Endodermal cell (in vitro differentiated cells): ENCODE data around the gene PTPRQ. TPM values are rescaled to one million over a fixed set of nuclear protein-coding genes. Genes with fewer than 3 reads are reported as not detected.

ENCODE experiments used
- DNase-seq: peaks from one replicate; pipeline ENCODE4 v3.0.0-alpha.2; 2017
- H3K27ac ChIP-seq: 2 replicates; pipeline ENCODE4 v1.5.1; 2013; ENCODE audit warnings: mild to moderate bottlenecking, low read depth, low read length, moderate library complexity
- H3K27me3 ChIP-seq: 2 replicates; pipeline ENCODE4 v1.6.1; 2013; ENCODE audit warnings: mild to moderate bottlenecking, low read length, moderate library complexity; ENCODE audit not compliant: insufficient read depth, control insufficient read depth, poor library complexity, severe bottlenecking
- H3K36me3 ChIP-seq: 2 replicates; pipeline ENCODE4 v1.7.0; 2013; ENCODE audit warnings: mild to moderate bottlenecking, low read length, moderate library complexity; ENCODE audit not compliant: control insufficient read depth, insufficient read depth
- H3K4me1 ChIP-seq: one replicate; pipeline ENCODE4 v1.7.0; 2013; ENCODE audit warnings: low read length; ENCODE audit not compliant: control insufficient read depth, insufficient read depth
- H3K4me3 ChIP-seq: 2 replicates; pipeline ENCODE4 v1.5.1; 2013; ENCODE audit warnings: mild to moderate bottlenecking, low read length, moderate library complexity
- H3K9ac ChIP-seq: 2 replicates; pipeline ENCODE4 v1.6.1; 2013; ENCODE audit warnings: mild to moderate bottlenecking, low read length, moderate library complexity; ENCODE audit not compliant: poor library complexity, severe bottlenecking; ENCODE audit errors: extremely low read depth
- H3K9me3 ChIP-seq: 2 replicates; pipeline ENCODE4 v1.6.1; 2013; ENCODE audit warnings: mild to moderate bottlenecking, low read length, moderate library complexity; ENCODE audit not compliant: control insufficient read depth
- H3K27ac Mint-ChIP-seq: 2 replicates; pipeline ENCODE4 v1.8.0; 2020; ENCODE audit warnings: mixed read lengths
- H3K27me3 Mint-ChIP-seq: 2 replicates; pipeline ENCODE4 v1.8.0; 2021; ENCODE audit warnings: mild to moderate bottlenecking, mixed read lengths; ENCODE audit not compliant: insufficient read depth
- H3K36me3 Mint-ChIP-seq: 2 replicates; pipeline ENCODE4 v1.8.0; 2020; ENCODE audit warnings: low read depth, mixed read lengths
- H3K4me1 Mint-ChIP-seq: 2 replicates; pipeline ENCODE4 v1.8.0; 2020; ENCODE audit warnings: mixed read lengths
- H3K4me3 Mint-ChIP-seq: 2 replicates; pipeline ENCODE4 v1.8.0; 2020; ENCODE audit warnings: mild to moderate bottlenecking, moderate library complexity, mixed read lengths
- H3K9me3 Mint-ChIP-seq: 2 replicates; pipeline ENCODE4 v1.8.0; 2020; ENCODE audit warnings: mild to moderate bottlenecking, mixed read lengths
- WGBS, 2 experiments: methylation state at CpG; one replicate each; pipeline versions ENCODE4 v1.1.5 to v1.1.7; 2013; ENCODE audit warnings: missing lambda C conversion rate in 2 of 2, mixed read lengths in 1 of 2; ENCODE audit not compliant: insufficient coverage in 1 of 2, insufficient read length in 1 of 2; 5-methylcytosine and 5-hydroxymethylcytosine counted together
- total RNA-seq, 2 donors: library from RNA; stranded (reverse); fragmentation: NEBNext Ultra II Directional in 1 of 2; extraction: Animal tissue kit (Norgen Biotek cat#: 25700) in 1 of 2; gene quantifications; 2 replicates in 1 of 2; 3 replicates in 1 of 2; pipeline ENCODE4 v1.2.1, GENCODE V29; 2021
- TF ChIP-seq, protein P1 (sequence below): fragments of 200-600 bp; sonication (generic); conservative IDR thresholded peaks from 2 replicates; pipeline ENCODE4 v1.5.0; 2021; ENCODE audit warnings: antibody characterized with exemption, mild to moderate bottlenecking

PTPRQ gene
- total RNA-seq, 2 donors from 2014 or later = 0.13 TPM; not detected in 1

DNA sequence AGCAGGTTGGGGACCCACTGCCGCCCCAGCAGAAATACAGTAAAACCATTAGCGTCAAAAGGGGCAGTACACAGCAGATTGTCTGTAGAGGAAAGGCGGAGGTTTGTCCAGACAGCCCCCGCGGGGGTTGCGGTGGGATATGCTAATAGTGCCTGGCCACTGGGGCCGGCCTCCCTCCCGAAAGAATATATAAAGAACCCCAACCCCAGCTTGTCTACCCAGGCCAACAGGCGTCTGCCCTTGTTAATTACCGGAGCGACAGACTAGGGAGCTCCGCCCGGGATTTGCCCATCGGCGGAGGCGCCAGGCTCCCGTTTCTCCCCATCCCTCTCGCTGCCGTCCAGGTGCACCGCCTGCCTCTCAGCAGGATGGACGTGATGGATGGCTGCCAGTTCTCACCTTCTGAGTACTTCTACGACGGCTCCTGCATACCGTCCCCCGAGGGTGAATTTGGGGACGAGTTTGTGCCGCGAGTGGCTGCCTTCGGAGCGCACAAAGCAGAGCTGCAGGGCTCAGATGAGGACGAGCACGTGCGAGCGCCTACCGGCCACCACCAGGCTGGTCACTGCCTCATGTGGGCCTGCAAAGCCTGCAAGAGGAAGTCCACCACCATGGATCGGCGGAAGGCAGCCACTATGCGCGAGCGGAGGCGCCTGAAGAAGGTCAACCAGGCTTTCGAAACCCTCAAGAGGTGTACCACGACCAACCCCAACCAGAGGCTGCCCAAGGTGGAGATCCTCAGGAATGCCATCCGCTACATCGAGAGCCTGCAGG lies 272.8 kb downstream of the PTPRQ start, which contains the start of gene MYF5:
MYF5 (plus strand) TSS at position 217 of the 774 bp plus-strand sequence; CDS start at position 369, 152 bp downstream.
- Mint-ChIP-seq H3K4me3 (no peak within 1 kb of the TSS), H3K27ac (no peak within 1 kb of the TSS), H3K9me3 (no peaks in the 10 kb centered on the region), H3K27me3 (peaks cover 39% of the 10 kb centered on the region), H3K4me1 (peaks cover 39% of the 10 kb centered on the region), H3K36me3 (no peaks in the 10 kb centered on the region)
- Histone ChIP-seq H3K27ac (no peak within 1 kb of the TSS), H3K36me3 (no peaks in the 10 kb centered on the region), H3K9me3 (no peaks in the 10 kb centered on the region), H3K4me3 (no peak within 1 kb of the TSS), H3K27me3 (peaks cover 11% of the 10 kb centered on the region), H3K4me1 (peaks cover 9% of the 10 kb centered on the region), H3K9ac (no peak within 1 kb of the TSS)
- peak; percentile 63 for DNase-seq
- TF ChIP-seq, protein P1, sequence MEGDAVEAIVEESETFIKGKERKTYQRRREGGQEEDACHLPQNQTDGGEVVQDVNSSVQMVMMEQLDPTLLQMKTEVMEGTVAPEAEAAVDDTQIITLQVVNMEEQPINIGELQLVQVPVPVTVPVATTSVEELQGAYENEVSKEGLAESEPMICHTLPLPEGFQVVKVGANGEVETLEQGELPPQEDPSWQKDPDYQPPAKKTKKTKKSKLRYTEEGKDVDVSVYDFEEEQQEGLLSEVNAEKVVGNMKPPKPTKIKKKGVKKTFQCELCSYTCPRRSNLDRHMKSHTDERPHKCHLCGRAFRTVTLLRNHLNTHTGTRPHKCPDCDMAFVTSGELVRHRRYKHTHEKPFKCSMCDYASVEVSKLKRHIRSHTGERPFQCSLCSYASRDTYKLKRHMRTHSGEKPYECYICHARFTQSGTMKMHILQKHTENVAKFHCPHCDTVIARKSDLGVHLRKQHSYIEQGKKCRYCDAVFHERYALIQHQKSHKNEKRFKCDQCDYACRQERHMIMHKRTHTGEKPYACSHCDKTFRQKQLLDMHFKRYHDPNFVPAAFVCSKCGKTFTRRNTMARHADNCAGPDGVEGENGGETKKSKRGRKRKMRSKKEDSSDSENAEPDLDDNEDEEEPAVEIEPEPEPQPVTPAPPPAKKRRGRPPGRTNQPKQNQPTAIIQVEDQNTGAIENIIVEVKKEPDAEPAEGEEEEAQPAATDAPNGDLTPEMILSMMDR = no peak
- 94 to 96% methylated on average over 34 to 45 of the region's 45 CpGs for WGBS, 2 experiments

DNA sequence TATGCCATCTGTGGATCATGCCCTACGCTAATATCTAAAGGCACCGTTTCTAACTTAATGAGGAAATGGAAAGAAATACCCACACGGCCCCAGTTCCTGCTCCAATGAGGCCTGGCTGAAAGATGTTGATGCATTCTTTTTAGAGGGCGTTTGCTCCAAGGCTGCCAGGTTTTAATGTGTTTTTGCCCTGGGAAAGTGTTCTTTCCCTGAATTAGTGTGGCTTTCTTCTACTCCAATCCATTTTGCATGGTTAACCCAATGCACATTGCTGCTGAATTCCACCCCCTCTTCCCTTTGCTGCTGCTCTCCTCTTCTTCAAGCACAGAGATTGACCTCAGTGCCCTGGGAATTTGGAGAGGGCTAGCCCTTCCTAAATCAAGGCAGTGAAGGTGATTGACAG lies 273.8 kb downstream of the PTPRQ start:
- H3K4me3 Mint-ChIP-seq = no peak overlapping the region
- TF ChIP-seq, protein P1 = no peak
- no peaks in the 10 kb centered on the region for H3K9me3 Mint-ChIP-seq
- DNase-seq = no peak
- peaks cover 35% of the 10 kb centered on the region for H3K4me1 Mint-ChIP-seq
- no peaks in the 10 kb centered on the region for H3K36me3 Mint-ChIP-seq
- 93 to 97% methylated on average over 4 of the region's 4 CpGs for WGBS, 2 experiments
- Histone ChIP-seq H3K27me3 (peaks cover 11% of the 10 kb centered on the region), H3K4me1 (peaks cover 7% of the 10 kb centered on the region), H3K27ac (no peak overlapping the region), H3K4me3 (no peak overlapping the region), H3K9me3 (no peaks in the 10 kb centered on the region), H3K36me3 (no peaks in the 10 kb centered on the region), H3K9ac (no peak overlapping the region)
- H3K27ac Mint-ChIP-seq = no peak overlapping the region
- H3K27me3 Mint-ChIP-seq = peaks cover 37% of the 10 kb centered on the region

DNA sequence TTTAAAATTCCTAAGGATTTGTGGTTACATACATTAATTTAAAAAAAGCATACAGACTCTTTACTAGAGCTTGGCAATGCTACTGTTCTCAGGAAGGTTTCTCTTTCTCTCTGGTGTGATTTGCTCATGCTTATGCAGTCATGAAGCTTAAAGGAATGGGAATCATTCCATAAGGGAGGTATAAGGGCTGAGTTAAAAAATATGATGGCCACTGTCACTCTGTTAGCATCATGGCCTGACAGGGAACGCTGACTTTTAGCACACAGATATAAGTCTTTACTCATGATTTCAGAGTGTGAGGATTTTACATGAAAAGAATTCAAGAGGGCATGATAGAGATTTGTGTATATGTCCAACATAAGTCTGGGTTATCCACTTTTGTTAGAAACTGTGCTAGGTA lies 276.5 kb downstream of the PTPRQ start:
- no peak for DNase-seq
- Mint-ChIP-seq H3K27me3 (peaks cover 28% of the 10 kb centered on the region), H3K36me3 (no peaks in the 10 kb centered on the region), H3K27ac (no peak overlapping the region), H3K4me1 (peaks cover 10% of the 10 kb centered on the region), H3K9me3 (no peaks in the 10 kb centered on the region), H3K4me3 (no peak overlapping the region)
- WGBS, 2 experiments = 94% methylated on average over 1 of the region's 1 CpG; no CpG with 5 or more reads in 1 of the 2 experiments
- Histone ChIP-seq H3K4me1 (peaks cover 6% of the 10 kb centered on the region), H3K9ac (no peak overlapping the region), H3K36me3 (no peaks in the 10 kb centered on the region), H3K27me3 (no peaks in the 10 kb centered on the region), H3K9me3 (no peaks in the 10 kb centered on the region), H3K4me3 (no peak overlapping the region), H3K27ac (no peak overlapping the region)
- TF ChIP-seq, protein P1 = no peak
